GM19351 (cell line): Measurements from ENCODE around the gene PTGDR.

ENCODE experiments used
- ATAC-seq: cut with Tn5 transposase; IDR thresholded peaks from one replicate; pipeline ENCODE4 v1.9.1; 2021; ENCODE audit warnings: mild to moderate bottlenecking, moderate library complexity; ENCODE audit not compliant: unreplicated experiment

Gene PTGDR

DNA sequence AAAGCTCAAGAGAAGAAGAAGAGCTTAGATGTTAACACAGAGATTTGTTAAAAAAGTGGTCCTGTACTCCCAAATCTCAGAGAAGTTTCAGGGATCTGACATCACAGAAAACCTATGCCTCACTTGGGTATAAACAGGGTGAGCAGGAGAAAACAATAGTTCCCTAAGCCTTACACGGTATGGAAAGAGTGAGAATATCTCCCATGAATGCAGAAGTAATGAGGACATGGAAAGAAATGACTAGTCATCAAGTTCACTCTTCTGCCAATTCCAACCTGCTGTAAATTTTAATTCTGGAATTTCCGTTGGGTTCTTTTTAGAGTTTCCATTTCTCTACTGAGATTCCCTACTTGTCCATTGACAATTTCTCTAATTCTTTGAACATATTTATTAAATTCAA is 40.4 kb downstream of the PTGDR start:
- ATAC-seq = no peak

DNA sequence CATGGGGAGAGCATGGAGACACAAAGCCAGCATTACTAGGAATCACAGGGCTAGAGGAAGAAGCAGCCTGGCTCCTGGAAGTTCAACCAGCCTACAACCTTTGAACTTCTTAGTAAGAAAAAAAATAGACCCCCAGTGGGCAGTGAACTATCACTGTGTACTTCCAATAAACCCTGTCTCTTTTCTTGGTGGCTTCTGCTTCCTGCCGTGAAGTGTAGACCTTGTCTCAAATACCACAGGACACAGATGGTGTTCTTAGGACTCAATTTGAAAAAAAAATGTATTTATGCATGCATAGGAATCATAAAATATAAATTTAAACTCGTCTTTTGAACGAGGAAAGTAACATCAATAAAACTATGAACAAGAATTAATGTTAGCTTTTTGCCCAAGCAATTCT is 43.0 kb downstream of the PTGDR start:
- ATAC-seq = no peak

DNA sequence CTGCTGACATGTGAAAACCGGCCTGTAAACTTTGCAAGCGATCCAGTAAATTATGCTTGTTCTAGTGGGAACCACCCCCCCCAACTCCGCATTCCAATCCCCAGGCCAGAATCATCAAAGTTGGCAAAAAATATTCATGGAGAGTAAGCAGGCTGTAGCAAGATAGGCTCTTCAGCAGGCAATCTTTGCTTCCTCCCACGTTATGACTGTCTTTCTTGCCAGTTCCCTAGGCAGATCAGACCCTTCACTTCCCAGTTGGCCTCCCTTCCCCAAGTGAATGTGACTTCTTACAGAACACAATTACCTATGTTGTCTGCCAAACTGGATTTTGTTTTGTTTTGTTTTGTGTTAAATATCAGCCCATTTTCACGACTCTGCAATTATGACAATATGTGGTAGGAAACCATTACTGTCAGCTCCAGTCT is 45.4 kb downstream of the PTGDR start:
- no peak for ATAC-seq

GRCh38 chr14:52313462-52313861 is 46.0 kb downstream of the PTGDR start:
- no peak for ATAC-seq

- peak; percentile 38 for ATAC-seq
These were observed 46.6 kb downstream of the PTGDR start, which contains the start of gene PTGER2 for GRCh38 chr14:52313903-52314594. Gene PTGER2, plus strand, starts transcription at chr14:52314312. Its CDS starts 237 bp downstream, at chr14:52314549.

GRCh38 chr14:52314595-52315354 is 47.3 kb downstream of the PTGDR start:
- no peak for ATAC-seq

- ATAC-seq = no peak
These were observed 47.8 kb downstream of the PTGDR start for GRCh38 chr14:52315355-52315718.

GRCh38 chr14:52318062-52318461 is 50.6 kb downstream of the PTGDR start:
- ATAC-seq = no peak

DNA sequence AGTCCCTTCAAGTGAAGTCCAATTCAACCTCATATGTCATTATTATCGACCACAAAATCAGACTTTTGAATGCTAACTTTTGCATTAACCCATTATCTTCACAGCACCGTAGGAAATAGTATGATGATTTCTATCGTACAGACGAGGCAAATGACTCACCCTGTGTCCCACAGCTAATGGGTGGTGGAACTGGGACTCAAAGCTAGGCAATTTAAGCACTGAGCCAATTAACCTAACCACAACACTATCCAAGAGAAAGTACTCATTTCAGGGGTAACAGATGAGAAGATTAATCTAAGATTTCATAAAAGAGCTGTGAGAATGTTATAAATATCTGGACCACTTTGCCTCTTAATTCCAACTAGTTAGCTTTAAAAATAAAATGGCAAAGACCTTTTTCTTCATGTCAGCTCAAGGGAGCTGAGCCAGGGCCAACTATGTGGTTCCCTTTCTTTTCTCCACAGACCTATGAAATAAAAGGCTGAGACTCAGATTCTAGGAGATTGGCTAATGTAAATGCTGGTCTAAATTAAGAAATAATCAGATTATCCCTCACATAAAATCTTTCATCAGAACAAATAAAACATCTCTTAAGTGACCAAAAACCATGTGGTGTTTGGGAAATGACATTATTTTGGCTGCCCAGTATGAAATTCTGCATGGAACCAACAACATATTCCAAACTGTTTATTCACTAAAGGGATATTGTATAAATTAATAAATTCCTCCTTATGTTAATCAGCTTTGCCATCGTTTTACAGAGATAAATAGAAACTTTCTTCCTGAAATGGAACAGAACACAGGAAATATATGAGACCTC is 51.5 kb downstream of the PTGDR start:
- ATAC-seq = no peak

- no peak for ATAC-seq
These were observed 52.4 kb downstream of the PTGDR start for GRCh38 chr14:52319919-52320318.

DNA sequence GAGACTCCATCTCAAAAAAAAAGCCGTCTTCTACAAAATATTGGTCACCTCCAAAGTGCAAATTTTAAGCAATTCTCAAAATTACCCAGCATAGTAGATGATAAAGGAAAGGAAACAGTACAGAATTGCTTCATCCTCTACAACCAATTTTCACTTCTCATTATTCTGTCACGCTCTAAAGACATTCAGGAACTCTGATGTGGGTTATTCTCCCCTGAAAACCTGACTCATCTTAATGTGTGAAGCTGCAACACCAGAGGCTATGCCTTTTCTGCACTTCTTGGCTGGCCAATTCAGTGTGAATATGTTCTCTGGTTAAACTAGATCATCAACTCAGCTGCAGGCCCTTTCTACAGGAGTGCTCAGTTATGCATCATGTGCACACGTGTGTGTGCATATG is 57.6 kb downstream of the PTGDR start:
- peak; percentile 88 for ATAC-seq

DNA sequence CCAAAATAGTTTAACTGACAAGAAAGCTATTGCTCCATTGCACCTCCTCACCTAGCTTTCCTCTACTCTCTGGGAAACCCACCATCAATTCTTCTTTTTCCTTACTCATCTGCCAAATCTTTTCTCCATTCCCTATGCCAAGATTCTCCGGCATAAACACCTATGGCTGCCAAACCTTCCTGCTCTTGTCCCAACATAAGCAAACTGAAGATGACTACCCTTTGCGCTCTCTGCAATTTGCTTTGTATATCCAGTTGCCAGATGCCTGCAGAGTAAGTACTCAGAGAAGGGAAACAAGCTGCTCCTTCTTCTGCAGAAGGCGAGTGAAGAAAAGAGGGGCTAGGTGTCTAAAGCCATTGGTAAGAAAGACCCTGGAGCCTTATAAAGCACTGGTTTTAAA is 58.1 kb downstream of the PTGDR start:
- ATAC-seq = no peak
